ENCODE data around the gene TPPP2. TPM values are rescaled to one million over a fixed set of nuclear protein-coding genes. Genes with fewer than 3 reads are reported as not detected.

Gene TPPP2
- total and polyA plus RNA-seq, 9 of the 15 experiments (the other 6 are each of a cell fraction or from before 2014, with no cell fraction given) = 0.18 TPM; not detected in 8

- no peak for TF ChIP-seq RHOXF2B (CRISPR knock-in tag; conservative IDR thresholded peaks at IDR 0.05)
- no peak for TF ChIP-seq ZNF12 (CRISPR knock-in tag; IDR thresholded peaks at IDR 0.05)
- TF ChIP-seq MTA1 (IDR thresholded peaks at IDR 0.05; ENCODE audit: borderline replicate concordance) = no peak
- no peak for TF ChIP-seq CBX5 (IDR thresholded peaks at IDR 0.05; ENCODE audit: borderline replicate concordance, low read depth)
- TF ChIP-seq HNRNPK (IDR thresholded peaks at IDR 0.05; ENCODE audit: low read depth, low read length, poor library complexity, severe bottlenecking) = no peak
- no peak for TF ChIP-seq TRIM24 (IDR thresholded peaks at IDR 0.05)
- no peak for TF ChIP-seq SIRT6 (IDR thresholded peaks at IDR 0.05; ENCODE audit: low read depth, low read length)
- no peak for TF ChIP-seq ZNF263 (CRISPR knock-in tag; IDR thresholded peaks at IDR 0.05; ENCODE audit: borderline replicate concordance)
- no peak for TF ChIP-seq IRF1 (CRISPR knock-in tag; IDR thresholded peaks at IDR 0.05; ENCODE audit: borderline replicate concordance)
- TF ChIP-seq ZNF592 (IDR thresholded peaks at IDR 0.05) = no peak
- TF ChIP-seq TBP (optimal IDR thresholded peaks at IDR 0.05; ENCODE audit: low read depth, low read length) = peak; percentile 43
- no peak for TF ChIP-seq AFF4 (CRISPR knock-in tag; IDR thresholded peaks at IDR 0.05)
- TF ChIP-seq TARDBP (IDR thresholded peaks at IDR 0.05) = no peak
- TF ChIP-seq EZH2 (IDR thresholded peaks at IDR 0.05; ENCODE audit: borderline replicate concordance, low read depth, low read length) = no peak
- TF ChIP-seq RB1 (IDR thresholded peaks at IDR 0.05; ENCODE audit: low read depth) = peak; percentile 68; the same call in 1 of the 2 replicates
- no peak for TF ChIP-seq SMARCE1 (IDR thresholded peaks at IDR 0.05)
- no peak for TF ChIP-seq ZNF324 (CRISPR knock-in tag; IDR thresholded peaks at IDR 0.05)
- TF ChIP-seq NR2F6 (CRISPR knock-in tag; IDR thresholded peaks at IDR 0.05) = no peak
- 0 out of 2 replicates have a peak, but pooled peaks have one; percentile 71 for TF ChIP-seq TGIF2 (CRISPR knock-in tag; IDR thresholded peaks at IDR 0.05)
- no peak for TF ChIP-seq MYC (IDR thresholded peaks at IDR 0.05; ENCODE audit: low read depth, low read length)
- no peak for TF ChIP-seq MYC (CRISPR knock-in tag; IDR thresholded peaks at IDR 0.05; ENCODE audit: borderline replicate concordance, low read depth)
- no peak for TF ChIP-seq ZNF232 (CRISPR knock-in tag; IDR thresholded peaks at IDR 0.05)
These were observed 40.0 kb upstream of the TPPP2 start, which contains the start of gene METTL17 (continued) for GRCh38 chr14:20989787-20990600.

Data from K562 (cell line).